NT2/D1 (cell line): ENCODE data around the gene FAM50B.

Experiments
- SUZ12 ChIP-seq: IDR thresholded peaks from 2 replicates; pipeline ENCODE4 v1.6.1; 2011; ENCODE audit not compliant: insufficient read length, insufficient read depth; ENCODE audit errors: extremely low read depth
- YY1 ChIP-seq: IDR thresholded peaks from 2 replicates; pipeline ENCODE4 v1.6.1; 2011; ENCODE audit not compliant: insufficient read length, insufficient read depth
- ZNF274 ChIP-seq: IDR thresholded peaks from 2 replicates; pipeline ENCODE4 v1.6.1; 2011; ENCODE audit warnings: mild to moderate bottlenecking, low read depth, low read length

DNA sequence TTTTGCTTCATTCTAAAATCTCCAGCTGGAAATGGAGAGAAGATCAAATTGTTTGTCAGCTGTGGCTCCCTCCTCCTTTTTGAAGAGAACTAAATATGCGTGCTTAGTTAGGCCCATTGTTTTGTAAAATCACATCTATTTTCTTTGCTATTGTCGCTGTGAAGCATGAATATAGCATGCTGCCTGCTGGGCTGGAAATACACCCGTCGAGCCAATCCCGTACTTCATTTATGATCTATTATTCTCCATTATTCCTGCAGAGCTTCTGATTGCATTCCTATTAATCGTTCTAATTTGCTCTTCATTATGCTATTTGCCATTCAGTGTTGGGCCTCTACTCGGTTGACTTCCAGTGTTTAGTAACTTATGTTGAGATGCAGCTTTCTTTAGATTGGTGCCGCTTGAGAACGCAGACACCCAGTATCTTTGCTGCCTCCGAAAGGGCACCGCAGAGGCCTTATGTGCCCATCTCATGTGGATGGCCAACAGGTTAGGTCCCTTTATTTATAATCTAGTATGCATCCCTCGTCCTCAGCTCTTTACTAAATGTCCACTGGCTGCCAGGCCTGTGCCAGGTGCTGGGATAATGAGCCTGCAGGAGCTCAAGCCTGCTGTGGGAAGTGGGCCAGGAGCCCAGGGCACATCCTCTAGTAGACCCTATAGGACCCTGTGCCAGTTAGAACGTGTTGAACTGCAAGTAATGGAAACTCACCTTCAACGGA is 45.6 kb downstream of the FAM50B start:
- TF ChIP-seq YY1: no peak
- no peak for TF ChIP-seq SUZ12
- TF ChIP-seq ZNF274: no peak
